GM18867 (cell line): Measurements from ENCODE around the gene CLSTN2.

Experiments
- ATAC-seq: cut with Tn5 transposase; IDR thresholded peaks from one replicate; pipeline ENCODE4 v1.9.1; 2021; ENCODE audit warnings: mild to moderate bottlenecking, moderate library complexity; ENCODE audit not compliant: unreplicated experiment

Gene CLSTN2

GRCh38 chr3:140368223-140368811, 433.3 kb downstream of the CLSTN2 start:
- no peak for ATAC-seq

GRCh38 chr3:140370686-140371085, 435.7 kb downstream of the CLSTN2 start:
- no peak for ATAC-seq

GRCh38 chr3:140373234-140373633, 438.2 kb downstream of the CLSTN2 start:
- no peak for ATAC-seq

- no peak for ATAC-seq
Observed at GRCh38 chr3:140375002-140375401, 440.0 kb downstream of the CLSTN2 start.

GRCh38 chr3:140376136-140376889, 441.3 kb downstream of the CLSTN2 start:
- no peak for ATAC-seq

GRCh38 chr3:140377644-140378043, 442.7 kb downstream of the CLSTN2 start:
- ATAC-seq = no peak

- no peak for ATAC-seq
Observed at GRCh38 chr3:140378571-140379340, 443.8 kb downstream of the CLSTN2 start.

- ATAC-seq = no peak
Observed at GRCh38 chr3:140384028-140384771, 449.2 kb downstream of the CLSTN2 start.

- no peak for ATAC-seq
Observed at GRCh38 chr3:140384876-140385275, 449.9 kb downstream of the CLSTN2 start.

- no peak for ATAC-seq
Observed at GRCh38 chr3:140386357-140387100, 451.5 kb downstream of the CLSTN2 start.

- no peak for ATAC-seq
Observed at GRCh38 chr3:140387244-140387643, 452.3 kb downstream of the CLSTN2 start.

GRCh38 chr3:140388202-140388922, 453.4 kb downstream of the CLSTN2 start:
- ATAC-seq = no peak

GRCh38 chr3:140391061-140391460, 456.1 kb downstream of the CLSTN2 start:
- ATAC-seq = no peak

- no peak for ATAC-seq
Observed at GRCh38 chr3:140394488-140395133, 459.6 kb downstream of the CLSTN2 start.

- ATAC-seq = no peak
Observed at GRCh38 chr3:140395134-140396075, 460.4 kb downstream of the CLSTN2 start.

GRCh38 chr3:140396110-140396509, 461.1 kb downstream of the CLSTN2 start:
- ATAC-seq = no peak

- ATAC-seq = no peak
Observed at GRCh38 chr3:140397847-140398246, 462.9 kb downstream of the CLSTN2 start.

- no peak for ATAC-seq
Observed at GRCh38 chr3:140398387-140398786, 463.4 kb downstream of the CLSTN2 start.
